Brain microvascular endothelial cell (primary cell): Measurements from ENCODE around the gene STXBP3.
A peak's percentile ranks its signal among the peaks of the same experiment; 100 is the strongest.

Experiments
- DNase-seq: peaks from one replicate; pipeline ENCODE4 v3.0.0-alpha.2; 2020
- H3K27ac ChIP-seq: fragments of 250-450 bp; sonication (Bioruptor Pico); 2 replicates; pipeline ENCODE4 v1.5.1; 2020; ENCODE audit warnings: mild to moderate bottlenecking, moderate library complexity
- H3K27me3 ChIP-seq: fragments of 250-450 bp; sonication (Bioruptor Pico); replicated peaks from 2 replicates; pipeline ENCODE4 v1.5.1; 2020; ENCODE audit warnings: mild to moderate bottlenecking
- H3K36me3 ChIP-seq: fragments of 250-450 bp; sonication (Bioruptor Pico); replicated peaks from 2 replicates; pipeline ENCODE4 v1.5.1; 2020; ENCODE audit warnings: mild to moderate bottlenecking
- H3K4me3 ChIP-seq: 2 replicates; pipeline ENCODE4 v1.5.1; 2011; ENCODE audit warnings: low read depth, mild to moderate bottlenecking, control low read depth, low read length, moderate library complexity
- in situ Hi-C: cut with HindIII; loops from 2 replicates; pipeline ENCODE4 v1.10.0; 2017; ENCODE audit warnings: low sequenced_read_pairs, low pct_ligation_motif_present
- TF ChIP-seq, protein P1 (sequence below): IDR thresholded peaks from 2 replicates; pipeline ENCODE4 v1.5.1; 2011; ENCODE audit warnings: low read depth, mild to moderate bottlenecking, moderate library complexity, low read length, control low read depth, inconsistent platforms; ENCODE audit errors: missing control alignments

The STXBP3 gene

GRCh38 chr1:108814343-108815125 lies 68.1 kb downstream of the STXBP3 start:
- DNase-seq, result no peak
- TF ChIP-seq, protein P1, sequence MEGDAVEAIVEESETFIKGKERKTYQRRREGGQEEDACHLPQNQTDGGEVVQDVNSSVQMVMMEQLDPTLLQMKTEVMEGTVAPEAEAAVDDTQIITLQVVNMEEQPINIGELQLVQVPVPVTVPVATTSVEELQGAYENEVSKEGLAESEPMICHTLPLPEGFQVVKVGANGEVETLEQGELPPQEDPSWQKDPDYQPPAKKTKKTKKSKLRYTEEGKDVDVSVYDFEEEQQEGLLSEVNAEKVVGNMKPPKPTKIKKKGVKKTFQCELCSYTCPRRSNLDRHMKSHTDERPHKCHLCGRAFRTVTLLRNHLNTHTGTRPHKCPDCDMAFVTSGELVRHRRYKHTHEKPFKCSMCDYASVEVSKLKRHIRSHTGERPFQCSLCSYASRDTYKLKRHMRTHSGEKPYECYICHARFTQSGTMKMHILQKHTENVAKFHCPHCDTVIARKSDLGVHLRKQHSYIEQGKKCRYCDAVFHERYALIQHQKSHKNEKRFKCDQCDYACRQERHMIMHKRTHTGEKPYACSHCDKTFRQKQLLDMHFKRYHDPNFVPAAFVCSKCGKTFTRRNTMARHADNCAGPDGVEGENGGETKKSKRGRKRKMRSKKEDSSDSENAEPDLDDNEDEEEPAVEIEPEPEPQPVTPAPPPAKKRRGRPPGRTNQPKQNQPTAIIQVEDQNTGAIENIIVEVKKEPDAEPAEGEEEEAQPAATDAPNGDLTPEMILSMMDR, result no peak

GRCh38 chr1:108815566-108815965 lies 69.1 kb downstream of the STXBP3 start:
- TF ChIP-seq, protein P1, result no peak
- Histone ChIP-seq H3K27ac (peak overlapping the region; percentile 89), H3K4me3 (no peak overlapping the region), H3K27me3 (no peaks in the 10 kb centered on the region), H3K36me3 (peaks cover 4% of the 10 kb centered on the region)
- in situ Hi-C loops, result no loop called here
- no peak for DNase-seq

More at GRCh38 chr1:108814343-108815125, 68.1 kb downstream of the STXBP3 start:
- peaks cover 4% of the 10 kb centered on the region for H3K36me3 ChIP-seq
- no peak overlapping the region for H3K27ac ChIP-seq
- in situ Hi-C loops, result no loop called here
- no peaks in the 10 kb centered on the region for H3K27me3 ChIP-seq
- H3K4me3 ChIP-seq, result no peak overlapping the region

GRCh38 chr1:108816049-108816893 lies 69.8 kb downstream of the STXBP3 start:
- Histone ChIP-seq H3K27me3 (no peaks in the 10 kb centered on the region), H3K4me3 (peak overlapping the region; percentile 43), H3K36me3 (peaks cover 4% of the 10 kb centered on the region), H3K27ac (peak overlapping the region; percentile 89)
- in situ Hi-C loops, result no loop called here
- TF ChIP-seq, protein P1, result no peak
- peak; percentile 91 for DNase-seq

DNA sequence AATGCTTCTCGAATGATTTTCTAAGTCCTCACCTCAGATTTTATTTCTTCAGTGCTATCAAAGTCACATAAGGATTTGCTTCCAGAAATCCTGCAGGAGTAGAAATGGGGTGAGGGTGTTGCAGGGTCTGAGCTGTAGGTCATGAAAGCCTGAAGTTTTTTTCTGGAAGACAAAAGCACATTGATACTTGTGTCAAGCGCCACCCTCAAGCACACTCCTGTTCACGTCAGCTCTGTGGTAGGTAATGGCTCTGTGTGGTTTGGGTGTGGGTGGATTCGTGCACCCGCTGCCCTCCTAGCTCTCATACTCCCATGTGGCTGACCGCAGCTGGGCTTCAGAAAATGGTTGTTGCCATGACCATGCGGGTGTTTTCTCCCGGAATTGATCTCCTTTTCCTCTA lies 70.5 kb downstream of the STXBP3 start:
- TF ChIP-seq, protein P1, result no peak
- Histone ChIP-seq H3K4me3 (peak overlapping the region; percentile 43), H3K27ac (peak overlapping the region; percentile 89), H3K36me3 (no peaks in the 10 kb centered on the region), H3K27me3 (no peaks in the 10 kb centered on the region)
- in situ Hi-C loops, result no loop called here
- DNase-seq, result peak; percentile 7

DNA sequence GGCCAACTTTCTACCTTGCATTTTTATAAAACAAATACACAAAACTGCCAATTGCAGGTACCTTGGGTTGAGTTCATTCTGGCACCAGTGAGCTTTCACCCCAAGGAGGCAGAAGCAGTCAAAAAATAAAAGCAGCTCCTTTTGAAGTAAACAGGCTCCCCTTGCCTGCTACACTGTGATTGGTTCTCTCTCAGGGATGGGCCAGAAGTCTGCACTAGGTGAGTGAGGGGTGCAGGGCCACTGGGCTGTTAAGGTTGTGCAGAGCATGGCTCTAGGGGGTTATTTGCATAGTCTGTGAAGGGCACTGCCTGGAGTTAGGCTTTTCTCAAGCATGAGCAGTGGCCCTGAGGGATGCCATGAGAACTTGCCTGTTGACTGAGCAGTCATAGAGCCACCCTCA lies 71.3 kb downstream of the STXBP3 start:
- Histone ChIP-seq H3K36me3 (no peaks in the 10 kb centered on the region), H3K27ac (no peak overlapping the region), H3K27me3 (no peaks in the 10 kb centered on the region), H3K4me3 (no peak overlapping the region)
- no peak for DNase-seq
- in situ Hi-C loops, result no loop called here
- TF ChIP-seq, protein P1, result no peak
